Measurements from ENCODE around the gene ICA1. TPM values are rescaled to one million over a fixed set of nuclear protein-coding genes. Genes with fewer than 3 reads are reported as not detected.

The ICA1 gene
- total RNA-seq, 6 experiments from 2014 or later: not detected

DNA sequence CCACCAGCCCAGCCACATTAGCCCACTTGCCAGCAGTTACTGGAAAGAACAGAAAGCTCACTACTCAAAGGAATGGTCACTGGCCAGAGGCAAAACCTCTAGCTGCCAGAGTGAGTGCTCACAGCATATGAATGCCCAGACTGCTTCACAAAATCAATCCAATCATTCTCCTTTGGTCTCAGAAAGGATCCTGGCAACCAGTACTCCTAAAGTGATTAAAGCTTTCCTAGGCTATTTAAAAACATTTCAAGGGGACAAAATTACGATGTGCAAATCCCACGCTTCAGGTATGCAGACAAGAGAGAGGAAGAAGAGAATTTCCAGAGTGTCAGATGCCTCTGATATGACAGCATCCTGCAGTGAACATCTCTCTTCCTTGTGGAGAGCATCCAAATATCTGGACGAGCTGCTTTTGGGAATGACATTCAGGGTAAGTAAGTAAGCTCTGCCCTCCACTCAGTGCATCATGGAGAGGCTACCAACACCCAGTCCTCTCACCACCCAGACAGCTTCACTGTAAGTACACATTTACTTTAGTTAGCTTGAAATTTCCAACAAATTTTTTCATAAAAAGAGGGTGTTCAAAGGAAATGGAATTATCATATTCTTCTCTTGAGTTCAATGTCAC, 25.1 kb downstream of the ICA1 start:
- no peaks in the 10 kb centered on the region for H3K36me3 Mint-ChIP-seq (ENCODE audit: low read depth)
- no peak overlapping the region for H3K27ac Mint-ChIP-seq
- no peak for DNase-seq
- peaks cover under 1% of the 10 kb centered on the region; the same call in 1 of the 2 replicates for H3K9me3 Mint-ChIP-seq
- peaks cover 6% of the 10 kb centered on the region for H3K27me3 Mint-ChIP-seq (ENCODE audit: insufficient read depth)
- TF ChIP-seq, protein P1, sequence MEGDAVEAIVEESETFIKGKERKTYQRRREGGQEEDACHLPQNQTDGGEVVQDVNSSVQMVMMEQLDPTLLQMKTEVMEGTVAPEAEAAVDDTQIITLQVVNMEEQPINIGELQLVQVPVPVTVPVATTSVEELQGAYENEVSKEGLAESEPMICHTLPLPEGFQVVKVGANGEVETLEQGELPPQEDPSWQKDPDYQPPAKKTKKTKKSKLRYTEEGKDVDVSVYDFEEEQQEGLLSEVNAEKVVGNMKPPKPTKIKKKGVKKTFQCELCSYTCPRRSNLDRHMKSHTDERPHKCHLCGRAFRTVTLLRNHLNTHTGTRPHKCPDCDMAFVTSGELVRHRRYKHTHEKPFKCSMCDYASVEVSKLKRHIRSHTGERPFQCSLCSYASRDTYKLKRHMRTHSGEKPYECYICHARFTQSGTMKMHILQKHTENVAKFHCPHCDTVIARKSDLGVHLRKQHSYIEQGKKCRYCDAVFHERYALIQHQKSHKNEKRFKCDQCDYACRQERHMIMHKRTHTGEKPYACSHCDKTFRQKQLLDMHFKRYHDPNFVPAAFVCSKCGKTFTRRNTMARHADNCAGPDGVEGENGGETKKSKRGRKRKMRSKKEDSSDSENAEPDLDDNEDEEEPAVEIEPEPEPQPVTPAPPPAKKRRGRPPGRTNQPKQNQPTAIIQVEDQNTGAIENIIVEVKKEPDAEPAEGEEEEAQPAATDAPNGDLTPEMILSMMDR (IDR thresholded peaks at IDR 0.05): no peak
- peaks cover 7% of the 10 kb centered on the region; the same call in 1 of the 2 replicates for H3K4me1 Mint-ChIP-seq (ENCODE audit: low read depth)
- no peak overlapping the region for H3K4me3 Mint-ChIP-seq

DNA sequence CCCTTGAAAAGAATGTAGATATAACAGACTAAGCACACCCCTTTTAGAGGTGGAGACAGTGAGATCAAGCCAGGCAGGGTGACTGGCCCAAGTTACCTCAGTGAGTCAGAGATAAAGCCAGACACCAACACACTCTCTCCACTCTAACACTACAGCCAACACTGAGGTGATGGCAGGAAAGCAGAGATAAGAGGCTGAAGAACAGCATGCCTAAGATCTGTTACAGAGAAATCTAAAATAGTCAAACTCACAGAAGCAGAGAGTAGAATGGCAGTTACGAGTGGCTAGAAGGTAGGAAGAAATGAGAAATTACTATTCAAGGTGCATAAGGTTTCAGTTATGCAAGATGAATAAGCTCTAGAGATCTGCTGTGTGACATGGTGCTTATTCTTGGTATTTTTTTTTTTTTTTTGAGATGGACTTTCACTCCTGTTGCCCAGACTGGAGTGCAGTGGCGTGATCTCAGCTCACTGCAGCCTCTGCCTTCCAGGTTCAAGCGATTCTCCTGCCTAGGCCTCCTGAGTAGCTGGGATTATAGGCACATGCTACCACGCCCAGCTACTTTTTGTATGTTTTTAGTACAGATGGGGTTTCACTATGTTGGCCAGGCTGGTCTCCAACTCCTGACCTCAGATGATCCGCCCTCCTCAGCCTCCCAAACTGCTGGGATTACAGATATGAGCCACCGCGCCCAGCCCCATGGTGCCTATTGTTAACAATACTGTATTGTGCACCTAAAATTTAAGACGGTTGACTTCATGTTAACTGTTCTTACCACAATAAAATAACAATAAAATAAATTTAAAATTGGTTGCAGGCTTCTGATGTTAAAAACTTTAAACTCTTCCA, 28.7 kb downstream of the ICA1 start:
- H3K27me3 Mint-ChIP-seq (ENCODE audit: insufficient read depth): no peaks in the 10 kb centered on the region; the same call in none of the 2 replicates
- TF ChIP-seq, protein P1 (IDR thresholded peaks at IDR 0.05): no peak
- H3K4me1 Mint-ChIP-seq (ENCODE audit: low read depth): peaks cover 7% of the 10 kb centered on the region; the same call in 1 of the 2 replicates
- no peak for DNase-seq
- H3K27ac Mint-ChIP-seq: no peak overlapping the region
- H3K9me3 Mint-ChIP-seq: no peaks in the 10 kb centered on the region
- no peak overlapping the region for H3K4me3 Mint-ChIP-seq
- H3K36me3 Mint-ChIP-seq (ENCODE audit: low read depth): no peaks in the 10 kb centered on the region

DNA sequence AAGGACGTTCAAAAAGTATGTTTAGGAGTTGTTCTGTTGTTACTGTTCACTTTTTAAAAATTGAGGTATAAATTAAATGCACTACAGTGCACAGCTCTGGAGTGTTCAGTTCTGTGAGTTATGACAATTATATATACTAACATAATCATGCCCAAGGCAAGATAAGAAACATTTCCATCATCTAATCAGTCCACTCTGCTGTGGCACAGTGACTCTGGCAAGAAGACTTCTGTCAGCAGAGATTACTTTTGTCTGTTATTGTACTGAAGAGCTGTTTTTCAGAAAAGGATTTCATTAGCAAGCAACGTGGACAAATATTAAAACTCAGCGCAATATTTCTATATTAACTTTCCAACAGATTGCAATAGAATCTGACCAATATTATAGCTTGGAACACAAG, 32.0 kb downstream of the ICA1 start:
- Mint-ChIP-seq H3K9me3 (no peaks in the 10 kb centered on the region), H3K36me3 (ENCODE audit: low read depth) (no peaks in the 10 kb centered on the region), H3K27ac (no peak overlapping the region), H3K27me3 (ENCODE audit: insufficient read depth) (peaks cover 5% of the 10 kb centered on the region), H3K4me1 (ENCODE audit: low read depth) (peaks cover 7% of the 10 kb centered on the region; the same call in 1 of the 2 replicates), H3K4me3 (no peak overlapping the region)
- DNase-seq: no peak
- TF ChIP-seq, protein P1 (IDR thresholded peaks at IDR 0.05): no peak

- Mint-ChIP-seq H3K27ac (no peak overlapping the region), H3K27me3 (ENCODE audit: insufficient read depth) (peaks cover 7% of the 10 kb centered on the region), H3K4me3 (no peak overlapping the region), H3K9me3 (no peaks in the 10 kb centered on the region), H3K4me1 (ENCODE audit: low read depth) (peaks cover 7% of the 10 kb centered on the region; the same call in 1 of the 2 replicates), H3K36me3 (ENCODE audit: low read depth) (no peaks in the 10 kb centered on the region)
- no peak for DNase-seq
- TF ChIP-seq, protein P1 (IDR thresholded peaks at IDR 0.05): no peak
Observed at GRCh38 chr7:8228766-8229674, 32.9 kb downstream of the ICA1 start.

GRCh38 chr7:8228068-8228467, 33.9 kb downstream of the ICA1 start:
- H3K9me3 Mint-ChIP-seq: no peaks in the 10 kb centered on the region
- H3K27me3 Mint-ChIP-seq (ENCODE audit: insufficient read depth): peaks cover 10% of the 10 kb centered on the region
- H3K4me3 Mint-ChIP-seq: no peak overlapping the region
- H3K36me3 Mint-ChIP-seq (ENCODE audit: low read depth): no peaks in the 10 kb centered on the region
- no peak for DNase-seq
- TF ChIP-seq, protein P1 (IDR thresholded peaks at IDR 0.05): no peak
- H3K4me1 Mint-ChIP-seq (ENCODE audit: low read depth): peaks cover 5% of the 10 kb centered on the region; the same call in 1 of the 2 replicates
- no peak overlapping the region for H3K27ac Mint-ChIP-seq
